ENCODE results near the gene NDUFA11. TPM values are rescaled to one million over a fixed set of nuclear protein-coding genes. Genes with fewer than 3 reads are reported as not detected.
"Not testable (repeated sequence)": the region's sequence is repeated elsewhere in the genome, so short reads cannot be mapped to it uniquely, and the experiment has no call there.

Gene NDUFA11
- total RNA-seq, 1 donor from 2014 or later: 211 TPM

- peaks cover 7% of the 10 kb centered on the region for H3K27me3 Mint-ChIP-seq (ENCODE audit: unreplicated experiment)
- no peaks in the 10 kb centered on the region for H3K36me3 Mint-ChIP-seq (ENCODE audit: low read depth, unreplicated experiment)
- no peaks in the 10 kb centered on the region for H3K4me1 Mint-ChIP-seq (ENCODE audit: unreplicated experiment)
- H3K9me3 Mint-ChIP-seq (ENCODE audit: unreplicated experiment): no peaks in the 10 kb centered on the region
- DNase-seq (ENCODE audit: low spot score): no peak
- no peak overlapping the region for H3K4me3 Mint-ChIP-seq (ENCODE audit: unreplicated experiment)
- no peak for TF ChIP-seq CTCF (IDR thresholded peaks at IDR 0.05; ENCODE audit: unreplicated experiment)
- H3K27ac Mint-ChIP-seq (ENCODE audit: unreplicated experiment): no peak overlapping the region
Observed at GRCh38 chr19:5891572-5891937, 12.0 kb downstream of the NDUFA11 start.

- no peak for DNase-seq (ENCODE audit: low spot score)
- Mint-ChIP-seq H3K36me3 (ENCODE audit: low read depth, unreplicated experiment) (no peaks in the 10 kb centered on the region), H3K27ac (ENCODE audit: unreplicated experiment) (no peak overlapping the region), H3K4me1 (ENCODE audit: unreplicated experiment) (no peaks in the 10 kb centered on the region), H3K9me3 (ENCODE audit: unreplicated experiment) (no peaks in the 10 kb centered on the region), H3K27me3 (ENCODE audit: unreplicated experiment) (peaks cover 5% of the 10 kb centered on the region), H3K4me3 (ENCODE audit: unreplicated experiment) (no peak overlapping the region)
- TF ChIP-seq CTCF (IDR thresholded peaks at IDR 0.05; ENCODE audit: unreplicated experiment): no peak
Observed at GRCh38 chr19:5890099-5890498, 13.5 kb downstream of the NDUFA11 start.

GRCh38 chr19:5889288-5889971, 14.2 kb downstream of the NDUFA11 start:
- Mint-ChIP-seq H3K4me1 (ENCODE audit: unreplicated experiment) (no peaks in the 10 kb centered on the region), H3K27ac (ENCODE audit: unreplicated experiment) (no peak overlapping the region), H3K4me3 (ENCODE audit: unreplicated experiment) (no peak overlapping the region), H3K9me3 (ENCODE audit: unreplicated experiment) (no peaks in the 10 kb centered on the region), H3K36me3 (ENCODE audit: low read depth, unreplicated experiment) (no peaks in the 10 kb centered on the region), H3K27me3 (ENCODE audit: unreplicated experiment) (peaks cover 5% of the 10 kb centered on the region)
- TF ChIP-seq CTCF (IDR thresholded peaks at IDR 0.05; ENCODE audit: unreplicated experiment): no peak
- no peak for DNase-seq (ENCODE audit: low spot score)

- not testable (repeated sequence) for H3K4me1 Mint-ChIP-seq (ENCODE audit: unreplicated experiment); H3K36me3 Mint-ChIP-seq (ENCODE audit: low read depth, unreplicated experiment); H3K9me3 Mint-ChIP-seq (ENCODE audit: unreplicated experiment); H3K27ac Mint-ChIP-seq (ENCODE audit: unreplicated experiment); H3K27me3 Mint-ChIP-seq (ENCODE audit: unreplicated experiment); H3K4me3 Mint-ChIP-seq (ENCODE audit: unreplicated experiment); DNase-seq (ENCODE audit: low spot score)
Observed at GRCh38 chr19:5884065-5884811, 19.4 kb downstream of the NDUFA11 start.

GRCh38 chr19:5883157-5883873, 20.3 kb downstream of the NDUFA11 start:
- not testable (repeated sequence) for H3K36me3 Mint-ChIP-seq (ENCODE audit: low read depth, unreplicated experiment); H3K27me3 Mint-ChIP-seq (ENCODE audit: unreplicated experiment); H3K4me3 Mint-ChIP-seq (ENCODE audit: unreplicated experiment); H3K9me3 Mint-ChIP-seq (ENCODE audit: unreplicated experiment); H3K27ac Mint-ChIP-seq (ENCODE audit: unreplicated experiment); H3K4me1 Mint-ChIP-seq (ENCODE audit: unreplicated experiment); DNase-seq (ENCODE audit: low spot score)

Data from endothelial cell (in vitro differentiated cells).